Measurements from ENCODE around the gene UBE2I.

UBE2I gene

GRCh38 chr16:1283296-1283695 is 26.1 kb upstream of the UBE2I start:
- TF ChIP-seq, protein P1, sequence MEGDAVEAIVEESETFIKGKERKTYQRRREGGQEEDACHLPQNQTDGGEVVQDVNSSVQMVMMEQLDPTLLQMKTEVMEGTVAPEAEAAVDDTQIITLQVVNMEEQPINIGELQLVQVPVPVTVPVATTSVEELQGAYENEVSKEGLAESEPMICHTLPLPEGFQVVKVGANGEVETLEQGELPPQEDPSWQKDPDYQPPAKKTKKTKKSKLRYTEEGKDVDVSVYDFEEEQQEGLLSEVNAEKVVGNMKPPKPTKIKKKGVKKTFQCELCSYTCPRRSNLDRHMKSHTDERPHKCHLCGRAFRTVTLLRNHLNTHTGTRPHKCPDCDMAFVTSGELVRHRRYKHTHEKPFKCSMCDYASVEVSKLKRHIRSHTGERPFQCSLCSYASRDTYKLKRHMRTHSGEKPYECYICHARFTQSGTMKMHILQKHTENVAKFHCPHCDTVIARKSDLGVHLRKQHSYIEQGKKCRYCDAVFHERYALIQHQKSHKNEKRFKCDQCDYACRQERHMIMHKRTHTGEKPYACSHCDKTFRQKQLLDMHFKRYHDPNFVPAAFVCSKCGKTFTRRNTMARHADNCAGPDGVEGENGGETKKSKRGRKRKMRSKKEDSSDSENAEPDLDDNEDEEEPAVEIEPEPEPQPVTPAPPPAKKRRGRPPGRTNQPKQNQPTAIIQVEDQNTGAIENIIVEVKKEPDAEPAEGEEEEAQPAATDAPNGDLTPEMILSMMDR (IDR thresholded peaks at IDR 0.05; ENCODE audit: low read depth, low read length, missing control alignments), result no peak
- no peak for DNase-seq
- Histone ChIP-seq H3K4me3 (ENCODE audit: low read depth, low read length) (no peak overlapping the region), H3K36me3 (replicated peaks) (no peaks in the 10 kb centered on the region), H3K27me3 (replicated peaks) (peaks cover 28% of the 10 kb centered on the region), H3K27ac (no peak overlapping the region)
- in situ Hi-C loops (cut with HindIII; ENCODE audit: low pct_ligation_motif_present, low sequenced_read_pairs), result no loop called here

DNA sequence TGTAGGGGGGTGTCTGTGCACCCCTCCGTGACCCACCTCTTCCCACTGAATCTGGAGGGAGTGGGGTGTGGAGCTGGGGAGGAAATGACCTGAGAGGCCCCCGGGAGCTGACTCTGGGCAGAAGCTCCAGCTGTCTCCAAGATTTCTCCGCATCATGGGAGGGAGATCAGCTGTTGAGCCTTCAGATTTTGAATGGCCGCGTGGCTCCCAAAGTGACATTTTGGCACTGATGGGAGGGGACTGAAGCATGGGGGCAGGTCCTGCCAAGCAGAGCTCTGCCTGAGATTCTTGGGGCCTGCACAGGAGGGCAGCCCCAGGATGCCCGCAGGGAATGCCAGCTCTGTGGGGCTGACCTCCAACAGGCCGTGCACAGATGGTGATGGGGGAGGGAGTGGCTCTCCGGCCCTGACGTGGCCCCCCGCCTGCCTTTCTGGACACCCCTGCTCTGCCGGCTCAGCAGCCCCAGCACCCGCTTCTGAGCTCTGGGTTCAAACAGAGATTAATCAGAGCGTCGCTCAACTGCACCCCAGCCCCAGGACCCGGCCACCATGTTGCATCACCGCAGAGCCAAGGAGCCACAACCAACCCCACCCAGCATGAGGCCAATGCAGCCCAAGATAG is 25.3 kb upstream of the UBE2I start:
- no peak overlapping the region for H3K27ac ChIP-seq
- TF ChIP-seq, protein P1 (IDR thresholded peaks at IDR 0.05; ENCODE audit: low read depth, low read length, missing control alignments), result no peak
- no peak for DNase-seq
- no peak overlapping the region for H3K4me3 ChIP-seq (ENCODE audit: low read depth, low read length)
- peaks cover 29% of the 10 kb centered on the region for H3K27me3 ChIP-seq (replicated peaks)
- H3K36me3 ChIP-seq (replicated peaks), result no peaks in the 10 kb centered on the region
- in situ Hi-C loops (cut with HindIII; ENCODE audit: low pct_ligation_motif_present, low sequenced_read_pairs), result no loop called here

GRCh38 chr16:1285669-1286512 is 23.5 kb upstream of the UBE2I start:
- H3K27ac ChIP-seq, result no peak overlapping the region
- in situ Hi-C loops (cut with HindIII; ENCODE audit: low pct_ligation_motif_present, low sequenced_read_pairs), result no loop called here
- H3K27me3 ChIP-seq (replicated peaks), result peaks cover 38% of the 10 kb centered on the region
- no peak overlapping the region for H3K4me3 ChIP-seq (ENCODE audit: low read depth, low read length)
- no peak for DNase-seq
- TF ChIP-seq, protein P1 (IDR thresholded peaks at IDR 0.05; ENCODE audit: low read depth, low read length, missing control alignments), result no peak
- no peaks in the 10 kb centered on the region for H3K36me3 ChIP-seq (replicated peaks)

DNA sequence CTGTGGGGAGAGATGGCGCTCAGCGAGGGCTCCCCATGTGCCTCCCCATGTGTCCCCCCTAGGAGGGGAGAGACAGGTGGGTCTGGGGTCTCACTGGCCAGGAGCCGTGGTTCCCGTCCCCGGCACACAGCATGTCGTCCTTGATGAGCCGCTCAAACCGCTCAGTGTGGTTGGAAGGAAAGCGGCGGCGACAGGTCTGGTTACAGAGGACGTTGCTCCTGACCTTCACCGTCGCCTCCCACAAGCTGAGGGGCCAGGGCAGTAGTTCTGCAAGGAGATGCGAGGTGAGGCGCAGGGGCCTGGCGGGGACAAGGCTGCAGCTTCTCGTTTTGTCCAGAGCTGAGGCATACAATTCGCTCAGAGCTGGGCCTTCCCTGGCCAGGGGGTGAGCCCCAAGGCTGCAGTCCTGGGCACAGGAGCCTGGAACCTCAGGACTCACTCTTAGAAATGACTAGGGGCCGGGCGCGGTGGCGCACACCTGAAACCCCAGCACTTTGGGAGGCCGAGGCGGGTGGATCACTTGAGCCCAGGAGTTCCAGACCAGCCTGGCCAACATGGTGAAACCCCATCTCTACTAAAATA is 22.8 kb upstream of the UBE2I start:
- peaks cover 45% of the 10 kb centered on the region for H3K27me3 ChIP-seq (replicated peaks)
- no peak overlapping the region for H3K27ac ChIP-seq
- in situ Hi-C loops (cut with HindIII; ENCODE audit: low pct_ligation_motif_present, low sequenced_read_pairs), result no loop called here
- H3K4me3 ChIP-seq (ENCODE audit: low read depth, low read length), result no peak overlapping the region
- no peaks in the 10 kb centered on the region for H3K36me3 ChIP-seq (replicated peaks)
- TF ChIP-seq, protein P1 (IDR thresholded peaks at IDR 0.05; ENCODE audit: low read depth, low read length, missing control alignments), result no peak
- DNase-seq, result no peak

- H3K36me3 ChIP-seq (replicated peaks), result no peaks in the 10 kb centered on the region
- no peak overlapping the region for H3K4me3 ChIP-seq (ENCODE audit: low read depth, low read length)
- in situ Hi-C loops (cut with HindIII; ENCODE audit: low pct_ligation_motif_present, low sequenced_read_pairs), result no loop called here
- DNase-seq, result no peak
- H3K27me3 ChIP-seq (replicated peaks), result peaks cover 47% of the 10 kb centered on the region
- TF ChIP-seq, protein P1 (IDR thresholded peaks at IDR 0.05; ENCODE audit: low read depth, low read length, missing control alignments), result no peak
- H3K27ac ChIP-seq, result no peak overlapping the region
Measured at GRCh38 chr16:1287982-1288670, 21.3 kb upstream of the UBE2I start.
